H1 (cell line): Measurements from ENCODE around the gene DACT1. TPM values are rescaled to one million over a fixed set of nuclear protein-coding genes. Genes with fewer than 3 reads are reported as not detected.

Source experiments
- RAD21 ChIP-seq, 2 experiments: IDR thresholded peaks in 1 of 2; conservative IDR thresholded peaks in 1 of 2; 2 replicates each; pipeline ENCODE4 v1.6.1; 2011; ENCODE audit warnings: low read depth in 2 of 2, low read length in 2 of 2, improper control_type of control experiment in 1 of 2, inconsistent platforms in 1 of 2, mild to moderate bottlenecking in 1 of 2, moderate library complexity in 1 of 2
- TAF1 ChIP-seq: IDR thresholded peaks from 2 replicates; pipeline ENCODE4 v1.6.1; 2011; ENCODE audit warnings: mild to moderate bottlenecking, low read depth, low read length
- polyA plus RNA-seq, 7 experiments: library from polyadenylated mRNA; depleted of rRNA in 3 of 7; stranded (reverse) in 5 of 7; unstranded in 2 of 7; fragments of >200 nt in 5 of 7; fragments of 200-250 nt in 2 of 7; gene quantifications; 1 replicate in 5 of 7; 2 replicates in 1 of 7; 4 replicates in 1 of 7; pipeline versions ENCODE4 v1.2.1 to v1.2.3, GENCODE V29; 2011 to 2013; ENCODE audit warnings: missing spikeins in 2 of 7, mixed read lengths in 2 of 7
- total RNA-seq: library from RNA; stranded (reverse); fragmentation: NEBNext Ultra II Directional; extraction: Animal tissue kit (Norgen Biotek cat#: 25700); gene quantifications from 2 replicates; pipeline ENCODE4 v1.2.1, GENCODE V29; 2021

DACT1 gene
- total and polyA plus RNA-seq, 2 of the 8 experiments (the other 6 are each of a cell fraction or from before 2014, with no cell fraction given), result 3.2 to 29.8 TPM

GRCh38 chr14:58641509-58641908 lies 3.7 kb downstream of the DACT1 start (continued):
- peak; percentile 68 to 75 for TF ChIP-seq RAD21 (IDR thresholded peaks at IDR 0.05 in 1 of 2, conservative IDR thresholded peaks at IDR 0.05 in 1 of 2; ENCODE audit: low read depth in 2 of 2, low read length in 2 of 2)
- TF ChIP-seq TAF1, result no peak
